SH-SY5Y (cell line): ENCODE data around the gene SRRM4.

ENCODE experiments used
- GATA2 ChIP-seq: IDR thresholded peaks from 2 replicates; pipeline ENCODE4 v1.6.1; 2011; ENCODE audit warnings: mild to moderate bottlenecking, low read depth, low read length
- GATA3 ChIP-seq: IDR thresholded peaks from 2 replicates; pipeline ENCODE4 v1.6.1; 2011; ENCODE audit warnings: low read depth, mild to moderate bottlenecking, low read length, moderate library complexity

DNA sequence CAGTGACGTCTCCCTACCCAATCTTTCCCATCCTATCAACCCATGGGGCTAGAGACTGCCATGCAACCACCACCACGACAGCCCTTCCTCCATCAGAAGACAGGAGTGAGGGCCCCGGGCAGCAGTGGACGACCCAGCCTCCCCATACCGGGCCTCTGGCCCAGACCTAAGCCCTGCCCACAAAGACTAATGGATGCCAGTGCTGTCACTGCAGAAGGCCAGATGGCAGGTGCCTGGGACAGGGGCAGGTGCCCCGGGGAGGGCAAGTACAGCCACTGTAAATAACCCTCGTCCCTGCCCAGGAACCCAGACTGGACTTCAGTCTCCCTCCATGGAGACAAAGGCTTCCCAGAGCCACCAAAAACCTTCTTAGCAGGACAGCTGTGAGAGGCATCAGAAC lies 177.1 kb downstream of the SRRM4 start:
- TF ChIP-seq GATA2, result no peak
- no peak for TF ChIP-seq GATA3
